Measurements from ENCODE around the gene SRSF3.

SRSF3 gene

GRCh38 chr6:36594029-36594815, at the start of gene SRSF3:
Gene SRSF3, plus strand, starts transcription at chr6:36594362. Its CDS starts 2,401 bp downstream, at chr6:36596763.
- H3K4me3 ChIP-seq (ENCODE audit: low read length), result peak within 1 kb of the TSS; percentile 100
- TF ChIP-seq CTCF (IDR thresholded peaks at IDR 0.05; ENCODE audit: insufficient read depth, low read depth, low read length, missing control alignments), result peak; percentile 55
- peak; percentile 99 for DNase-seq (ENCODE audit: low read depth)

- TF ChIP-seq CTCF (IDR thresholded peaks at IDR 0.05; ENCODE audit: insufficient read depth, low read depth, low read length, missing control alignments), result no peak
- no peak for DNase-seq (ENCODE audit: low read depth)
- peak overlapping the region; percentile 98 for H3K4me3 ChIP-seq (ENCODE audit: low read length)
Observed at GRCh38 chr6:36545767-36546307, 48.3 kb upstream of the SRSF3 start.

GRCh38 chr6:36546308-36546919, 47.7 kb upstream of the SRSF3 start:
- peak overlapping the region; percentile 98 for H3K4me3 ChIP-seq (ENCODE audit: low read length)
- no peak for TF ChIP-seq CTCF (IDR thresholded peaks at IDR 0.05; ENCODE audit: insufficient read depth, low read depth, low read length, missing control alignments)
- peak; percentile 13 for DNase-seq (ENCODE audit: low read depth)

- no peak for TF ChIP-seq CTCF (IDR thresholded peaks at IDR 0.05; ENCODE audit: insufficient read depth, low read depth, low read length, missing control alignments)
- H3K4me3 ChIP-seq (ENCODE audit: low read length), result peak within 1 kb of the TSS; percentile 98
- peak; percentile 89 for DNase-seq (ENCODE audit: low read depth)
Observed at GRCh38 chr6:36546920-36547645, 47.1 kb upstream of the SRSF3 start, which contains the start of gene STK38. Gene STK38, minus strand, starts transcription at chr6:36547479. Its CDS starts 7,277 bp downstream, at chr6:36540202.

GRCh38 chr6:36547646-36548400, 46.3 kb upstream of the SRSF3 start:
- no peak overlapping the region for H3K4me3 ChIP-seq (ENCODE audit: low read length)
- no peak for DNase-seq (ENCODE audit: low read depth)

More at GRCh38 chr6:36547646-36548400, 46.3 kb upstream of the SRSF3 start:
- TF ChIP-seq CTCF (IDR thresholded peaks at IDR 0.05; ENCODE audit: insufficient read depth, low read depth, low read length, missing control alignments), result no peak

Measured in epithelial cell of esophagus (primary cell).